Measurements from ENCODE around the gene SMC2. TPM values are rescaled to one million over a fixed set of nuclear protein-coding genes. Genes with fewer than 3 reads are reported as not detected.

SMC2 gene
- total and polyA plus RNA-seq, 2 donors = 5.7 to 33.8 TPM

DNA sequence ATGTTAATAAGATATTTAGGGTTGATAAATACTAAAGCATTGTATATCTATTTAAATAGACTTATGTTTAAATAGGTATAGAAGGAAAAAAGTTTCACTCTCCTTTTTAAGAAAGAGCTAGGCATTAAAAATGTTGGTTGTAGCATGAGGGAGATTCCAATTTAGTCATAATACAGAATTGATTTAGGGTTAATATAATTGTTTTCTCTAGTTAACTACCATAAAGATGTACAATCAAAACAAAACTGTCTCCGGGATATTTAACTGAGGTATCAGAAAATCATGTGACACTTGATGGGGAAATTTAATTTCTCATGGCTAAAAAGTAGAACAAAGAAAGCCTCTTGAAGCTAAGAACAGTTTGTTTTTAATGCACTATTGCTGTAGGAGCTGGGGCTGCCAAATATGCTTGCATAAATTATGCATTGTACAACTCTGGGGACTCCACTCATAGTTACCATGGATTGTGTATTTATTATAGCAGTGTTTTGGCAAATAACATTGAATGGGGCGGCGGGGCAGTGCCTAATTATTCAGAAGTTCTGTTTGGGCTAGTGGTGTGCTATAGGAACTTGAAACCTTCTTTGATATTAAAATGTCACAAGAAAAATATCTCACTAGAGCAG, 44.2 kb downstream of the SMC2 start:
- Histone ChIP-seq H3K36me3 (ENCODE audit: insufficient read depth) (peaks cover 2% of the 10 kb centered on the region), H3K27ac (ENCODE audit: low read depth) (no peak overlapping the region), H3K4me1 (ENCODE audit: insufficient read depth) (no peaks in the 10 kb centered on the region), H3K4me3 (ENCODE audit: low read depth, low read length) (no peak overlapping the region)
- no peak for DNase-seq (ENCODE audit: extremely low spot score)
- WGBS = 71% methylated on average over 3 of the region's 3 CpGs

DNA sequence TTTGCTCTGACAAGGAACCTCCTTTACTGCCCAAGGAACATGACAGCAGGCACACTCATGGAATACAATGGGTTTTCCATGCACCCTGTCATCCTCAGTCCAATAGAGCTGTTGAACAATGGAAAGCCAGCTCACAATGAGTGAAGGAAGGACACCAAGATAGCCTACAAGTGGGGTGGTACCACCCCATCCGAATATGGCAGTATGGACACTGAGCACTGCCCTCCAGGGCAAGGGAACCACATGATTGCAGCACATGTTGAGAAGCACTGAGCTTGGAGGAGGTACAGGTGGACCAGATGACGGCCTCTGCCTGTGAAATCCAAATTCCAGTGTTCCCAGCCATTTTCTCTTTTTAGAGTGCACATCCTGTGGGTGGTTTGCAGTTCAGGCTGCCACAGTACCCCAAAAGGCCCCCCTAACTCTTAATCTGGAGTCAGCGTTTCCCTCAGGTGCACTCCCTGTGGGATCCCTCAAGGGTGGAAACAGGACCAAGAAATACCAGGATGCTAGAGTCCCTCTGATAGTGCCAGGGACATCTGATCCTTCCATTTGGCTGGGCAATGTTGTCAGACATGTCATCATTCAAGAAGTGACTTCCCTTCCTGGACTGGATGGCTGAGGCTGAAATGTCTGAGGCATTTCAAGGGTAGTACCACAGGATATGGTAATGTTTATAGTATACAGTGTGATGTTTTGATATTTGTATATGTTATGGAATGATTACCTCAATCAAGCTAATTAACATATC, 48.9 kb downstream of the SMC2 start:
- 97% methylated on average over 3 of the region's 3 CpGs for WGBS
- H3K36me3 ChIP-seq (ENCODE audit: insufficient read depth) = no peaks in the 10 kb centered on the region
- no peak for DNase-seq (ENCODE audit: extremely low spot score)

DNA sequence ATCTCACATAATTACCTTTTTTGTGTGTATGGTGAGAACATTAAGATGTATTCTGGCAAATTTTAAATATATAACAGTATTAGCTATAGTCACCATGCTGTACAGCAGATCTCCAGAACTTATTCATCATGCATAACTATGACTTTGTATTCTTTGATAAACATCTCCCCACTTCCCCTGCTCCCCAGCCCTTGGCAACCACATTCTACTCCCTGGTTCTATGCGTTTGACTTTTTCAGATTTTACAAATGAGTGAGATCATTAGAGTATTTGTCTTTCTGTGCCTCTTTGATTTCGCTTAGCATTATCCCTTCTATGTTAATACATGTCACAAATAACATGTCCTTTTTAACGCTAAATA, 49.4 kb downstream of the SMC2 start:
- no peak for DNase-seq (ENCODE audit: extremely low spot score)
- Histone ChIP-seq H3K27ac (ENCODE audit: low read depth) (no peak overlapping the region), H3K4me1 (ENCODE audit: insufficient read depth) (no peaks in the 10 kb centered on the region), H3K4me3 (ENCODE audit: low read depth, low read length) (no peak overlapping the region), H3K36me3 (ENCODE audit: insufficient read depth) (no peaks in the 10 kb centered on the region)
- 95% methylated on average over 3 of the region's 3 CpGs for WGBS

More for the DNA sequence above, 48.9 kb downstream of the SMC2 start:
- no peaks in the 10 kb centered on the region for H3K4me1 ChIP-seq (ENCODE audit: insufficient read depth)
- no peak overlapping the region for H3K4me3 ChIP-seq (ENCODE audit: low read depth, low read length)
- no peak overlapping the region for H3K27ac ChIP-seq (ENCODE audit: low read depth)

DNA sequence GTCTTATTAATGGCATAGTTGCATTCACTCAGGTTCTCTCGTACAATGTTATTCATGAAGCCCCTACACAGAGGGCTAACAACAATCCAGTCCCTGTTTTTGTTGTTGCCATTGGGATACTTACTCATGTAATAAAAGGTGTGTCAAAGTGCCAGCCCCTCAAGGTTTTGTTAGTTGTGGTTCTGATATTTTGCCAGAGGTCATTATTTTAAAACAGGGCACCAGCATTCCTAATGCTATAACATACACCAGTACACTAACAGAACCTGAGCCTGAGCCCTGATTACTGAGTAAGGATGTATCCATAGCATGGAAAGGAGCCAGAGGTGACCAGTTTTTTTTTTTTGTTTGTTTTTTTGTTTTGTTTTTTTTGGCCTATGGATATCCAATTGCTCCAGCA, 50.2 kb downstream of the SMC2 start:
- Histone ChIP-seq H3K27ac (ENCODE audit: low read depth) (no peak overlapping the region), H3K4me3 (ENCODE audit: low read depth, low read length) (no peak overlapping the region), H3K36me3 (ENCODE audit: insufficient read depth) (no peaks in the 10 kb centered on the region), H3K4me1 (ENCODE audit: insufficient read depth) (no peaks in the 10 kb centered on the region)
- DNase-seq (ENCODE audit: extremely low spot score) = no peak
- 99% methylated on average over 1 of the region's 1 CpG for WGBS

DNA sequence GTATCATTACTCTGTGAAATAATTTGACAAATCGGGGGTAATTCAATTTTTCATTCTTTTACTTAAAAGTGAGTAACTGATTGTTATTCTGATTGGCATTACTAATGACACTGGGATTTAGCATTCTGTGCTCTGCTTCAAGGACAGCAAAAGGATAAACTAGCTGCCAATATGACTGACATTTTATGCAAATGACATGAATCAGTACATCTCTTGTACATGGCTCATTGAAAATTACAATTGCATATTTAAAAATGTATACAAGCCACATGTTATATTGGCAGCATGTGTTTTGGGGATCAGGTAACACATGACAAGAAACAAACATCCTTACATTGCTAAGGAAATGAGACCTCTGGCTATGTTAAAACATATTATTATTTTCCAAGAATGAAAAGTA, 79.0 kb downstream of the SMC2 start:
- WGBS = 91% methylated on average over 1 of the region's 1 CpG
- Histone ChIP-seq H3K36me3 (ENCODE audit: insufficient read depth) (no peaks in the 10 kb centered on the region), H3K4me1 (ENCODE audit: insufficient read depth) (no peaks in the 10 kb centered on the region), H3K27ac (ENCODE audit: low read depth) (no peak overlapping the region), H3K4me3 (ENCODE audit: low read depth, low read length) (no peak overlapping the region)
- DNase-seq (ENCODE audit: extremely low spot score) = no peak

DNA sequence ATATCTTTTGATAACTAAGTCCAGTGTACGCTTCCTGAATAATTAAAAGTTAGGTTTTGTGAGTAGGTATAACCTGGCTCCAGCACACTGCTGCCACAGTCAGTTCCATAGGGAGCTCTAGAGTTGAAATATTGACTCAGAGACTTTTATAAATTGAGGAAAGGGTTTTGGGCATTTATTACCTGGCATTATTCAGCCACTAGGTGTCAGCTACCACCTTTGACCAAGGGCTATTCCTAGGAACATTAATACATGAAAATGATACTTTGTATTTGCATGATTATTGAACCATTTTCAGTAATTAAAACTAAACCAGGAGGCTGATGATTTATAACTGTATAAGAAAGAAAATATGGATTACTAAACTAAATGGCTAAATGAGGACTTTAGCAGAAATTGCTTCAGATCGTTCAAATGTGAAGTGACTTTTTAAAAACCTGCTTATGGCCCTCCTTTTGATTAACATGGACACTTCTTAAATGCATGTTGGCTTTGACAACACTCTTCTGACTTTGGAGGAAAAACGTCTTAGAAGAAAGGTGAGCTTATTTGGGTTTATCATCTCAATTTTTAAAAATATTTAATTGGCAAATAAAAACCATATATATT, 83.0 kb downstream of the SMC2 start:
- H3K27ac ChIP-seq (ENCODE audit: low read depth) = no peak overlapping the region
- WGBS = 67% methylated on average over 3 of the region's 3 CpGs
- no peak overlapping the region for H3K4me3 ChIP-seq (ENCODE audit: low read depth, low read length)
- no peaks in the 10 kb centered on the region for H3K4me1 ChIP-seq (ENCODE audit: insufficient read depth)
- H3K36me3 ChIP-seq (ENCODE audit: insufficient read depth) = no peaks in the 10 kb centered on the region
- DNase-seq (ENCODE audit: extremely low spot score) = no peak

DNA sequence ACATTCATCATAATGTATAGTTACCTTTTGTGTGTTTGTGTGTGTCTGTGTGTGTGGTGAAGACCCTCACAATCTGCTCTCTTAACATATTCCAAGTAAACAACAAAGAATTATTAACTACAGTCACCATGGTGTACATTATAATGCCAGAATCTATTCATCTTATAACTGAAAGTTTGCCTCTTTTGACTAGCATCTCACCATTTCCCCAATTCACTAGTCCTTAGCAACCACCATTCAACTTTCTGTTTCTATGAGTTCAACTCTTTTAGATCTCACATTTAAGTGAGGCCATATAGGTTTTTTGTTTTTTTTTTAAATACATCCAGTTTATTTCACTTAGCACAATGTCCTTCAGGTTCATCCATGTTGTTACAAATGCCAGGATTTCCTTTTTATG, 83.6 kb downstream of the SMC2 start:
- Histone ChIP-seq H3K36me3 (ENCODE audit: insufficient read depth) (no peaks in the 10 kb centered on the region), H3K27ac (ENCODE audit: low read depth) (no peak overlapping the region), H3K4me1 (ENCODE audit: insufficient read depth) (no peaks in the 10 kb centered on the region), H3K4me3 (ENCODE audit: low read depth, low read length) (no peak overlapping the region)
- no peak for DNase-seq (ENCODE audit: extremely low spot score)

Data from urinary bladder (tissue), 4 donors.